Measurements from ENCODE around the gene SPG7.

DNA sequence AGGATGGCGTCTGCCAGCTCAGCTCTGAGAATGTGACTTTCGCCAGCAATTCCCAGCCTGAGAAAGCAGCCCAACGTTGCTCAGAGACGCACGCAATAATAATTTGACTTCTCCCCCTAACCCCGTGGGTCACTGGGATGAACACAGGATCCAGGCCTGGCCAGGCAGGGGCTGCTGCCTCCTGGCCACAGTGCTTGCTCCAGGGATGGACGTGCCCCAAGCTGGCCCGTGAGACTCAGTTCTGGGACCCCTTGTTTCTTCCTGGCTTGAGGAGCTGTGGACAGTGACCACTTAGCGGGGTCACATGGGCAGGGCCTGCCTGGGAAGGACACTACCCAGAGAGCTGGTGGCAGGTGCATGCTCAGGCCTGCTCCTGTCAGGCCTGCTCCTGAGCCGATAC lies 91.7 kb downstream of the SPG7 start:
- TF ChIP-seq, protein P1, sequence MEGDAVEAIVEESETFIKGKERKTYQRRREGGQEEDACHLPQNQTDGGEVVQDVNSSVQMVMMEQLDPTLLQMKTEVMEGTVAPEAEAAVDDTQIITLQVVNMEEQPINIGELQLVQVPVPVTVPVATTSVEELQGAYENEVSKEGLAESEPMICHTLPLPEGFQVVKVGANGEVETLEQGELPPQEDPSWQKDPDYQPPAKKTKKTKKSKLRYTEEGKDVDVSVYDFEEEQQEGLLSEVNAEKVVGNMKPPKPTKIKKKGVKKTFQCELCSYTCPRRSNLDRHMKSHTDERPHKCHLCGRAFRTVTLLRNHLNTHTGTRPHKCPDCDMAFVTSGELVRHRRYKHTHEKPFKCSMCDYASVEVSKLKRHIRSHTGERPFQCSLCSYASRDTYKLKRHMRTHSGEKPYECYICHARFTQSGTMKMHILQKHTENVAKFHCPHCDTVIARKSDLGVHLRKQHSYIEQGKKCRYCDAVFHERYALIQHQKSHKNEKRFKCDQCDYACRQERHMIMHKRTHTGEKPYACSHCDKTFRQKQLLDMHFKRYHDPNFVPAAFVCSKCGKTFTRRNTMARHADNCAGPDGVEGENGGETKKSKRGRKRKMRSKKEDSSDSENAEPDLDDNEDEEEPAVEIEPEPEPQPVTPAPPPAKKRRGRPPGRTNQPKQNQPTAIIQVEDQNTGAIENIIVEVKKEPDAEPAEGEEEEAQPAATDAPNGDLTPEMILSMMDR (IDR thresholded peaks at IDR 0.05; ENCODE audit: insufficient read depth, low read length) = no peak
- TF ChIP-seq POLR2AphosphoS5 (IDR thresholded peaks at IDR 0.05; ENCODE audit: low read depth) = no peak
- TF ChIP-seq GABPA (IDR thresholded peaks at IDR 0.05; ENCODE audit: low read depth) = no peak
- no peak for TF ChIP-seq REST (IDR thresholded peaks at IDR 0.05; ENCODE audit: insufficient replicate concordance, low read depth)
- no peak for TF ChIP-seq SPI1 (IDR thresholded peaks at IDR 0.05; ENCODE audit: borderline replicate concordance, low read depth)

Measured in HL-60 (cell line).